Choroid plexus epithelial cell (primary cell): ENCODE data around the gene UBQLN1.
A peak's percentile ranks its signal among the peaks of the same experiment; 100 is the strongest.
"Not testable (repeated sequence)": the region's sequence is repeated elsewhere in the genome, so short reads cannot be mapped to it uniquely, and the experiment has no call there.

Experiments
- DNase-seq: peaks from one replicate; pipeline ENCODE4 v3.0.0-alpha.2; 2010; ENCODE audit warnings: low read depth
- H3K4me3 ChIP-seq: 2 replicates; pipeline ENCODE4 v1.5.1; 2011; ENCODE audit warnings: low read depth, mild to moderate bottlenecking, control low read depth, low read length, moderate library complexity
- TF ChIP-seq, protein P1 (sequence below): conservative IDR thresholded peaks from 2 replicates; pipeline ENCODE4 v1.5.1; 2011; ENCODE audit warnings: low read depth, mild to moderate bottlenecking, control low read depth, inconsistent platforms, low read length, moderate library complexity

UBQLN1 gene

DNA sequence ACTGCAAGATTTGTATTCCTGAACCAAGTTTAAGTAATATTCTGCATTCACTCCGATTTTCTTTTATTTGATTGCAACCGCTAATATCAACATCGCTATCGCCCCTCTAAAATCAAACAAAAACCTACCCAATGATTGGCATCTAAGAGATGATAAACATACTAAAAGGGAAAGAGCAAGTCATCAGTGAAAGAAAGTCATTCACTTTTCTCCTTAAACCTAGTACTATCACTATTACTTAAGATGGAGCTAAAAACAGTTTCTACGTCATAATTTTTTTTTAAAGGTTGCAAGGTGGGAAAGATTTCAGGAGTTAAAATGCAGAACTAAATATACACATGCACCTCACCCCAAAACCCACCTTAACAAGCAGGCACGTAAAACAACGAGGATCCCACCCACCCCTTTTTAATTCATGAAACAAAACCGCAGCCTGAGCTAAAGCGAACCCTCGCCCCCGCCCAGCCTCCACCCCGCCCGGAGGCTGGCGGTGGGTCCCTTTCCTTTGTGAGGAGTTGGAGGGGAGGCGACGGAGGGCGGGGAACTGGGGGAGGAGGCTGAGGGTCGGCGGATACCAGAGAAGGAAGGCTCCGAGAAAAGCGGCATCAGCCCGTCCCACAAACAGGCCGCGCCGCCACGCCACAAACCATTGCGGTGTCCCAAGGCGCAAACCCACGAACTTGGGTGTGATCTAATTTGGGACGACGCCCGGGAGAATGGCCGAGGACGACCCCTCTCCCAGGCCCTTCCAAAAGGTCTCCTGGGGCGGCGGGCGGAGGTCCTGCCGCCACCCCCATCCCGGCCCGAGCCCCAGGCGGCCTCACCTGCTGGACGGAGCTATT, 861 bp downstream of the UBQLN1 start:
- DNase-seq = peak; percentile 30
- H3K4me3 ChIP-seq = peak overlapping the region; percentile 96
- TF ChIP-seq, protein P1, sequence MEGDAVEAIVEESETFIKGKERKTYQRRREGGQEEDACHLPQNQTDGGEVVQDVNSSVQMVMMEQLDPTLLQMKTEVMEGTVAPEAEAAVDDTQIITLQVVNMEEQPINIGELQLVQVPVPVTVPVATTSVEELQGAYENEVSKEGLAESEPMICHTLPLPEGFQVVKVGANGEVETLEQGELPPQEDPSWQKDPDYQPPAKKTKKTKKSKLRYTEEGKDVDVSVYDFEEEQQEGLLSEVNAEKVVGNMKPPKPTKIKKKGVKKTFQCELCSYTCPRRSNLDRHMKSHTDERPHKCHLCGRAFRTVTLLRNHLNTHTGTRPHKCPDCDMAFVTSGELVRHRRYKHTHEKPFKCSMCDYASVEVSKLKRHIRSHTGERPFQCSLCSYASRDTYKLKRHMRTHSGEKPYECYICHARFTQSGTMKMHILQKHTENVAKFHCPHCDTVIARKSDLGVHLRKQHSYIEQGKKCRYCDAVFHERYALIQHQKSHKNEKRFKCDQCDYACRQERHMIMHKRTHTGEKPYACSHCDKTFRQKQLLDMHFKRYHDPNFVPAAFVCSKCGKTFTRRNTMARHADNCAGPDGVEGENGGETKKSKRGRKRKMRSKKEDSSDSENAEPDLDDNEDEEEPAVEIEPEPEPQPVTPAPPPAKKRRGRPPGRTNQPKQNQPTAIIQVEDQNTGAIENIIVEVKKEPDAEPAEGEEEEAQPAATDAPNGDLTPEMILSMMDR = no peak

DNA sequence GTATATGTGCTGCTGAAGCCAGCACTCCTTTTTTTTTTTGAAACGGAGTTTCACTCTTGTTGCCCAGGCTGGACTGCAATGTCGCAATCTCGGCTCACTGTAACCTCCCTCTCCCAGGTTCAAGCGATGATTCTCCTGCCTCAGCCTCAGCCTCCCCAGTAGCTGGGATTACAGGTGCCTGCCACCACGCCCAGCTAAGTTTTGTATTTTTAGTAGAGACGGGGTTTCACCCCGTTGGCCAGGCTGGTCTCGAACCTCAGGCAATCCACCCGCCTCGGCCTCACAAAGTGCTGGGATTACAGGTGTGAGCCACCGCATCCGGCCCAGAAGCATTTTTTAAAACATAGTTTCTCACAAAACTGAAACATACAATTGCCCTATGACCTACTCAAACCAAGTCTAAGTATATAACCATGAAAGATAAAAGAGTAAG, 2.5 kb downstream of the UBQLN1 start:
- H3K4me3 ChIP-seq, DNase-seq: not testable (repeated sequence)

DNA sequence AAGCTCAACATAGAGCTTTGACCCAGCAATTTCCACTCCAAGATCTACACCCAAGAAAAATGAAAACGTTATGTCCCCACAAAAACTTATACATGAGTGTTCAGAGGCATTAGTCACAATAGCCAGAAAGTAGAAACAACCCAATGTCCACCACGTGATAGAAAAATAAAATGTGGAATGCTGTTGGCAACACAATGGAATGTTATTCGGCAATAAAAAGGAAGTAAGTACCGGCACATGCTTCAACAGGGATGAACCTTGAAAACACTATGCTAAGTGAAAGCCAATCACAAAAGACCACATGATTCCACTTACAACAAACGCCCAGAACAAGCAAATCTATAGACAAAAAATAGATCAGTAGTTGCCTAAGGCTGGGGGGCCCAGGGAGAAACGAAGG, 6.0 kb downstream of the UBQLN1 start:
- H3K4me3 ChIP-seq = no peak overlapping the region
- DNase-seq = peak; percentile 88
- TF ChIP-seq, protein P1 = no peak

DNA sequence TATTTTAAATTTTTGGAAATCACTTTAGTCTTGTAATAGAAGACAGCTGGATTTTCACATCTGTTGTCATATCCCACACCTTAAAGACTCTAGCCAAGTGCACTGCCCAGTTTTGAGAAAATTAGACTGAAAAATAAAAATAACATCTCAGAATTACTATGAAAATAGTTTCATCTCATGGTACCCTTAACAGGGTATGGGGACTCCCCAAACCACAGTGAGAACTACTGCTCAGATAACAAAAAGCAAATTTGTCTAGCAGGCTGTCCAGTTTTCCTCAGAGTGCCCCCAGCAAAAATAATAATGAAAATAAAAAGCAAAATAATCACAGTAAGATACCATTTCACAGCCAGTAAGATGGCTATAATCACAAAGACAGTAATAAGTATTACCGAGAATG, 6.5 kb downstream of the UBQLN1 start:
- DNase-seq = no peak
- TF ChIP-seq, protein P1 = no peak

DNA sequence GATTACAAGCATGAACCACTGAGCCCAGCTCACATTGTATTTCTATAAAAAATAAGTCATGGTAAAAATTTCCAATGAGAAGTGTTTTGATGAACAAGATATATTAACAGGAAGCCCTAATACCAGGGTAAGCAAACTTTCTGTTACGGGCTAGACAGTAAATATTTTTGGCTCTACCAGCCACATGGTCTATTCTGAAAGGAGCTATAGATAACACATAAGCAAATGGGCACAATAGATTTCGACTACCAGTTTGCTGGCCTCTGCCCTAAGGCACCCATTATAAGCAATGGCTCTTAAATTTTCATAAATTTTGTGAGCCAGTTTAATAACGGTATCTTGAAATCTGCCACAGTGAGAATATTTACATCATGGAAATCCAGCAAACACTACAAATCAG, 8.1 kb downstream of the UBQLN1 start:
- TF ChIP-seq, protein P1 = no peak
- H3K4me3 ChIP-seq = no peak overlapping the region
- DNase-seq = no peak

More for the DNA sequence above, 6.5 kb downstream of the UBQLN1 start:
- no peak overlapping the region for H3K4me3 ChIP-seq

DNA sequence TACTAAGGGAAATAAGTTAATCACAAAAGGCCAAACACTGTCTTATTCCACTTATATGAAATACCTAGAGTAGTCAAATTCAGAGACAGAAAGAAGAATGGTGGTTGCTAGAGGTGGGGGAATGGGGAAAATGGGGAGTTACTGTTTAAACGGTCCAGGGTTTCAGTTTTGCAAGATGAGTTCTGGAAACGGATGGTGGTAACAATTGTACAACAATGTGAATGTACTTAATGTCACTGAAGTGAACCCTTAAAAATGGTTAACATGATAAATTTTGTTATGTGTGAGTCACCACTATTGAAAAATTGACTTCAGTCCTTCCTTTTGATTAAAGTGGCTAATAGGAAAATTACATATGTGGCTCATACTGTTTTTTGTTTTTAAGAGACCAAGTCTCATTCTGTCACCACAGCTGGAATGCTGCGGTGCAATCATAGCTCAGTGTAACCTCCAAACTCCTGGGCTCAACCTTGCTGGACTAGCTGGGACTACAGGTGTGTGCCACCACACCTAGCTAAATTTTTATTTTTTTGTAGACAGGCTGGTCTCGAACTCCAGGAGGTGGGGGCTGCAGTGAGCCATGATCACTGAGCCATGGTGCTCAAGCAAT, 8.7 kb downstream of the UBQLN1 start:
- TF ChIP-seq, protein P1 = no peak
- no peak for DNase-seq
- no peak overlapping the region for H3K4me3 ChIP-seq

DNA sequence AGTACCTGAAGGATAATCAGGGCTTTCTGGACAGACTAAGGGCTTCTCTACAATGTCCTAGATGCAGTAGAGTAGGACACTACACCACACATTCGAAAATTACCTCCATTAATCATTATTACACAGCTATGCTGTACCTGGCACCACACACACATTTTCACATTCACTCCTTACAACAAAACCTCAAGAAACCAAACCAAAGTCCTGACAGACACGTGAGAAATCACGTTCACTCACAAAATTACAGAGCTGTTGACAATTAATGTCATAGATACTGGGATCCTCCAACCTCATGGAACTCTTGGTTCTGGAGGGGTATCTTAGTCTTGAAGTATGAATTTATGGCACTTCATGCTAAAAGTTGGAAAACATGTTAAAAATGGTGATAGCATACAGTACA, 16.3 kb downstream of the UBQLN1 start:
- H3K4me3 ChIP-seq = no peak overlapping the region
- no peak for DNase-seq
- TF ChIP-seq, protein P1 = no peak
